ENCODE data around the gene NDUFB2. TPM values are rescaled to one million over a fixed set of nuclear protein-coding genes. Genes with fewer than 3 reads are reported as not detected.

Gene NDUFB2
- total and polyA plus RNA-seq, 2 donors (not counting 3 experiments of a cell fraction or from before 2014, with no cell fraction given), result 197 to 1,075 TPM

- intact Hi-C loops (cut with micrococcal nuclease), result loop anchor here (1.0 kb wide), 1 partner anchor 317 kb away; the partner anchor contains the start of gene MRPS33
- H3K4me3 ChIP-seq (replicated peaks in 1 of 3; ENCODE audit: insufficient read depth in 1 of 3, low read depth in 1 of 3, low read length in 3 of 3), result peak overlapping the region; percentile 45 to 79 (median 66)
Measured at GRCh38 chr7:140697447-140698143, 1.1 kb downstream of the NDUFB2 start.

DNA sequence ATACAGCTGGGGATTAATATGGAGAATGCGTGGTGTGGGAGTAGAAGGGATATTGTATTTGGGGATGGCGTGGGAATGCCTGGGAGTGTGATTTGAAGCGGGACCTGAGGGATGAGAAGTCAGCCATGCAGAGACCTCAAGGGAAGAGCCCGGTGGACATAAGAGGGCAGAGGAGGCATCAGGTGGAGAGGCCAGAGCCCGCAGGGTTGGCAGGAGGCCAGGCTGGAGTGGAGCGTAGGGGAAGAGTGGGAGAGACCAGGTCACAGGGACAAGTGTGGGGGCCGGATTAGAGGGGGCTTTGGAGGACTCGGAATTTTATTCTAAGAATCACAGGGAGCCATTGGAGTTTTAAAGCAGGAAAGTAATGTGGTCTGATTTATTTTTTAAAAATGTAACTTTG lies 2.0 kb downstream of the NDUFB2 start:
- no TSS peak for BruUV-seq (replicated peaks)
- dilution Hi-C loops (cut with MboI; ENCODE audit: extremely low pct_ligation_motif_present, low sequenced_read_pairs), result no loop called here
- intact Hi-C loops (cut with micrococcal nuclease), result no loop called here
- no peak for TF ChIP-seq JUN (IDR thresholded peaks at IDR 0.05; ENCODE audit: borderline replicate concordance, insufficient read depth, insufficient read length, low read depth)
- TF ChIP-seq MAX (IDR thresholded peaks at IDR 0.05; ENCODE audit: insufficient read depth, insufficient read length), result no peak
- TF ChIP-seq EZH2 (IDR thresholded peaks at IDR 0.05; ENCODE audit: borderline replicate concordance, low read depth, low read length, severe bottlenecking), result no peak
- TF ChIP-seq, protein P1, sequence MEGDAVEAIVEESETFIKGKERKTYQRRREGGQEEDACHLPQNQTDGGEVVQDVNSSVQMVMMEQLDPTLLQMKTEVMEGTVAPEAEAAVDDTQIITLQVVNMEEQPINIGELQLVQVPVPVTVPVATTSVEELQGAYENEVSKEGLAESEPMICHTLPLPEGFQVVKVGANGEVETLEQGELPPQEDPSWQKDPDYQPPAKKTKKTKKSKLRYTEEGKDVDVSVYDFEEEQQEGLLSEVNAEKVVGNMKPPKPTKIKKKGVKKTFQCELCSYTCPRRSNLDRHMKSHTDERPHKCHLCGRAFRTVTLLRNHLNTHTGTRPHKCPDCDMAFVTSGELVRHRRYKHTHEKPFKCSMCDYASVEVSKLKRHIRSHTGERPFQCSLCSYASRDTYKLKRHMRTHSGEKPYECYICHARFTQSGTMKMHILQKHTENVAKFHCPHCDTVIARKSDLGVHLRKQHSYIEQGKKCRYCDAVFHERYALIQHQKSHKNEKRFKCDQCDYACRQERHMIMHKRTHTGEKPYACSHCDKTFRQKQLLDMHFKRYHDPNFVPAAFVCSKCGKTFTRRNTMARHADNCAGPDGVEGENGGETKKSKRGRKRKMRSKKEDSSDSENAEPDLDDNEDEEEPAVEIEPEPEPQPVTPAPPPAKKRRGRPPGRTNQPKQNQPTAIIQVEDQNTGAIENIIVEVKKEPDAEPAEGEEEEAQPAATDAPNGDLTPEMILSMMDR (IDR thresholded peaks at IDR 0.05; ENCODE audit: extremely low read depth in 1 of 2, insufficient read depth in 1 of 2, low read depth in 1 of 2, low read length in 2 of 2), result no peak
- TF ChIP-seq POLR2AphosphoS5 (IDR thresholded peaks at IDR 0.05; ENCODE audit: insufficient read depth, low read depth, low read length), result no peak
- TF ChIP-seq FOS (IDR thresholded peaks at IDR 0.05; ENCODE audit: borderline replicate concordance, insufficient read depth, low read length), result no peak
- no peak for TF ChIP-seq MYC (IDR thresholded peaks at IDR 0.05; ENCODE audit: low read depth, low read length)
- TF ChIP-seq POLR2A (IDR thresholded peaks at IDR 0.05; ENCODE audit: low read depth, low read length), result no peak
- TF ChIP-seq GATA2 (IDR thresholded peaks at IDR 0.05; ENCODE audit: insufficient read depth, insufficient read length, low read depth, low read length), result no peak
- Histone ChIP-seq H3K4me1 (ENCODE audit: control insufficient read depth, extremely low read depth, insufficient read depth, low read length) (peaks cover 12% of the 10 kb centered on the region), H3K9me1 (replicated peaks; ENCODE audit: control insufficient read depth, extremely low read depth, insufficient read depth, low read length) (peaks cover 5% of the 10 kb centered on the region), H3K27ac (ENCODE audit: insufficient read depth, low read depth, low read length) (no peak overlapping the region), H3K9ac (replicated peaks; ENCODE audit: extremely low read depth, insufficient read depth, low read length) (no peak overlapping the region), H3K27me3 (ENCODE audit: control insufficient read depth in 2 of 2, insufficient read depth in 2 of 2, low read length in 2 of 2) (no peaks in the 10 kb centered on the region), H3K36me3 (ENCODE audit: control insufficient read depth in 2 of 2, extremely low read depth in 1 of 2, insufficient read depth in 2 of 2, low read length in 2 of 2) (no peaks in the 10 kb centered on the region), H4K20me1 (replicated peaks; ENCODE audit: control insufficient read depth, extremely low read depth, insufficient read depth, low read length) (no peaks in the 10 kb centered on the region), H3K79me2 (ENCODE audit: control insufficient read depth, insufficient read depth, low read length) (peaks cover 52% of the 10 kb centered on the region), H3K4me3 (replicated peaks in 1 of 3; ENCODE audit: insufficient read depth in 1 of 3, low read depth in 1 of 3, low read length in 3 of 3) (no peak overlapping the region), H3K4me2 (ENCODE audit: insufficient read depth, low read length) (no peak overlapping the region), H2AFZ (ENCODE audit: low read depth, low read length) (no peak overlapping the region), H3K9me3 (replicated peaks; ENCODE audit: control insufficient read depth, insufficient read depth, low read length) (no peaks in the 10 kb centered on the region)
- no peak for FAIRE-seq
- POLR2A ChIA-PET, result no interaction called here
- CTCF ChIA-PET, result interaction anchor here (1.0 kb wide), 1 partner anchor 23 kb away, joined by 3 read pairs; no protein-coding TSS in a partner anchor
- DNase-seq (ENCODE audit: low read depth, low spot score), result no peak

More at GRCh38 chr7:140697447-140698143, 1.1 kb downstream of the NDUFB2 start:
- no peak for TF ChIP-seq EZH2 (IDR thresholded peaks at IDR 0.05; ENCODE audit: borderline replicate concordance, low read depth, low read length, severe bottlenecking)
- no peak for TF ChIP-seq GATA2 (IDR thresholded peaks at IDR 0.05; ENCODE audit: insufficient read depth, insufficient read length, low read depth, low read length)
- no peaks in the 10 kb centered on the region for H4K20me1 ChIP-seq (replicated peaks; ENCODE audit: control insufficient read depth, extremely low read depth, insufficient read depth, low read length)
- POLR2A ChIA-PET, result no interaction called here
- peak overlapping the region; percentile 74 for H3K4me2 ChIP-seq (ENCODE audit: insufficient read depth, low read length)
- H3K36me3 ChIP-seq (ENCODE audit: control insufficient read depth in 2 of 2, extremely low read depth in 1 of 2, insufficient read depth in 2 of 2, low read length in 2 of 2), result no peaks in the 10 kb centered on the region
- peak overlapping the region; percentile 70 for H2AFZ ChIP-seq (ENCODE audit: low read depth, low read length)
- peaks cover 2% of the 10 kb centered on the region for H3K9me1 ChIP-seq (replicated peaks; ENCODE audit: control insufficient read depth, extremely low read depth, insufficient read depth, low read length)
- no peak overlapping the region for H3K27ac ChIP-seq (ENCODE audit: insufficient read depth, low read depth, low read length)
- H3K9ac ChIP-seq (replicated peaks; ENCODE audit: extremely low read depth, insufficient read depth, low read length), result peak overlapping the region; percentile 68
- H3K4me1 ChIP-seq (ENCODE audit: control insufficient read depth, extremely low read depth, insufficient read depth, low read length), result peaks cover 12% of the 10 kb centered on the region
- TSS peak; percentile 36 for BruUV-seq (replicated peaks)
- no peaks in the 10 kb centered on the region for H3K27me3 ChIP-seq (ENCODE audit: control insufficient read depth in 2 of 2, insufficient read depth in 2 of 2, low read length in 2 of 2)
- no peaks in the 10 kb centered on the region for H3K9me3 ChIP-seq (replicated peaks; ENCODE audit: control insufficient read depth, insufficient read depth, low read length)
- CTCF ChIA-PET, result no interaction called here
- FAIRE-seq, result peak; percentile 54
- peaks cover 48% of the 10 kb centered on the region for H3K79me2 ChIP-seq (ENCODE audit: control insufficient read depth, insufficient read depth, low read length)
- dilution Hi-C loops (cut with MboI; ENCODE audit: extremely low pct_ligation_motif_present, low sequenced_read_pairs), result no loop called here
- DNase-seq (ENCODE audit: low read depth, low spot score), result no peak
